ENCODE results near the gene ZNF23. TPM values are rescaled to one million over a fixed set of nuclear protein-coding genes. Genes with fewer than 3 reads are reported as not detected.

Gene ZNF23
- total RNA-seq, 1 donor from 2014 or later, result 18.2 TPM

DNA sequence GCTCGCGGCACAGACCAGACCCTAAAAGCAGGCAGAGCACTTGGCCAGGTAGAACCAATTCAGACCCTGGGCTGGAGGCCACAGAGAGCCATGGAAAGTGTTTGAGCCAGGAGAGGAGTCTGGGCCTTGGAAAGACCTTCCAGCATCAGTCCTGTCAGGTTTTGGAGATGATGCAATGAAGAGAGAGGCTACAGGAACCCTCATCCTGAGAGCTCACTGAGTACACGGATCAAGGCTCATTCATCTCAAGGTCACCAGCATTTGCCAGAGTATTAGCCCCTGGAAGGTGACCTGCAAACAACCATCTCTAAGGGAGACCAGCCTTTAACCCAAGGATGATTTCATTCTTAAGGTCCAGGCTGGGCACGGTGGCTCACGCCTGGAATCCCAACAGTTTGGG is 48.0 kb downstream of the ZNF23 start:
- H3K79me2 ChIP-seq (ENCODE audit: low read depth), result no peaks in the 10 kb centered on the region
- H3K4me2 ChIP-seq, result no peak overlapping the region
- no peak overlapping the region for H3K9ac ChIP-seq
- peaks cover 12% of the 10 kb centered on the region for H3K27me3 ChIP-seq
- H3K4me1 ChIP-seq, result no peaks in the 10 kb centered on the region
- no peaks in the 10 kb centered on the region for H3F3A ChIP-seq (ENCODE audit: low read depth)
- H3K36me3 ChIP-seq, result no peaks in the 10 kb centered on the region
- Mint-ChIP-seq H3K27ac (no peak overlapping the region), H3K4me3 (no peak overlapping the region), H3K9me3 (no peaks in the 10 kb centered on the region), H3K36me3 (no peaks in the 10 kb centered on the region), H3K27me3 (ENCODE audit: insufficient read depth, low read depth) (peaks cover 10% of the 10 kb centered on the region), H3K4me1 (peaks cover 4% of the 10 kb centered on the region)
- TF ChIP-seq EZH2phosphoT487 (IDR thresholded peaks at IDR 0.05) (no peak), EZH2 (IDR thresholded peaks at IDR 0.05) (no peak)
- TF ChIP-seq, protein P1, sequence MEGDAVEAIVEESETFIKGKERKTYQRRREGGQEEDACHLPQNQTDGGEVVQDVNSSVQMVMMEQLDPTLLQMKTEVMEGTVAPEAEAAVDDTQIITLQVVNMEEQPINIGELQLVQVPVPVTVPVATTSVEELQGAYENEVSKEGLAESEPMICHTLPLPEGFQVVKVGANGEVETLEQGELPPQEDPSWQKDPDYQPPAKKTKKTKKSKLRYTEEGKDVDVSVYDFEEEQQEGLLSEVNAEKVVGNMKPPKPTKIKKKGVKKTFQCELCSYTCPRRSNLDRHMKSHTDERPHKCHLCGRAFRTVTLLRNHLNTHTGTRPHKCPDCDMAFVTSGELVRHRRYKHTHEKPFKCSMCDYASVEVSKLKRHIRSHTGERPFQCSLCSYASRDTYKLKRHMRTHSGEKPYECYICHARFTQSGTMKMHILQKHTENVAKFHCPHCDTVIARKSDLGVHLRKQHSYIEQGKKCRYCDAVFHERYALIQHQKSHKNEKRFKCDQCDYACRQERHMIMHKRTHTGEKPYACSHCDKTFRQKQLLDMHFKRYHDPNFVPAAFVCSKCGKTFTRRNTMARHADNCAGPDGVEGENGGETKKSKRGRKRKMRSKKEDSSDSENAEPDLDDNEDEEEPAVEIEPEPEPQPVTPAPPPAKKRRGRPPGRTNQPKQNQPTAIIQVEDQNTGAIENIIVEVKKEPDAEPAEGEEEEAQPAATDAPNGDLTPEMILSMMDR (IDR thresholded peaks at IDR 0.05), result no peak
- no peaks in the 10 kb centered on the region for H4K20me1 ChIP-seq (ENCODE audit: low read depth)
- H2AFZ ChIP-seq (replicated peaks), result no peak overlapping the region
- no peak overlapping the region for H3K27ac ChIP-seq
- DNase-seq (ENCODE audit: low spot score), result no peak
- H3K9me3 ChIP-seq (ENCODE audit: low read depth), result no peaks in the 10 kb centered on the region
- no peak overlapping the region for H3K4me3 ChIP-seq

DNA sequence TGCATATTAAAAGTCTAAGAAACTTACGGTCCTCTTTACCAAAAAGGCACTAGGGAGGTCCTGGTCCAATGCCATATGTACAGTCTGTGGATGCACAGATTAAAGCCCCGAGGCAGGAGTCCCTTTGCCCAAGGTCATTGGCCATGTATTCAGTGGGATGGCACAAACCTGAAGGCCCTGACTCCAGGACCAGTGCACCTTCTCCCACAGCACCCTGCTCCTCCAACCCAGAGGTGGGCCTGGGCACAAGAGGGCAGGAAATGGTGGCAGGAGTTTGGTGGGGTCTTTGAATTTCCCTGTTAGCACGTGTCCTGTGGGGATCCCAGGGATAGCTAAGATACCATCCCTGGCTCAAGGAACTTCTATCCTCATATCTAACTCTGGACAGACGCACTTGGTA is 48.7 kb downstream of the ZNF23 start:
- H3K79me2 ChIP-seq (ENCODE audit: low read depth), result no peaks in the 10 kb centered on the region
- H3K27ac ChIP-seq, result no peak overlapping the region
- Mint-ChIP-seq H3K9me3 (no peaks in the 10 kb centered on the region), H3K36me3 (no peaks in the 10 kb centered on the region), H3K4me1 (peaks cover 4% of the 10 kb centered on the region), H3K27ac (no peak overlapping the region), H3K4me3 (no peak overlapping the region), H3K27me3 (ENCODE audit: insufficient read depth, low read depth) (peaks cover 8% of the 10 kb centered on the region)
- TF ChIP-seq EZH2phosphoT487 (IDR thresholded peaks at IDR 0.05) (no peak), EZH2 (IDR thresholded peaks at IDR 0.05) (no peak)
- TF ChIP-seq, protein P1 (IDR thresholded peaks at IDR 0.05), result no peak
- H4K20me1 ChIP-seq (ENCODE audit: low read depth), result no peaks in the 10 kb centered on the region
- H3K36me3 ChIP-seq, result no peaks in the 10 kb centered on the region
- no peaks in the 10 kb centered on the region for H3K4me1 ChIP-seq
- H3K9me3 ChIP-seq (ENCODE audit: low read depth), result no peaks in the 10 kb centered on the region
- peaks cover 10% of the 10 kb centered on the region for H3K27me3 ChIP-seq
- H2AFZ ChIP-seq (replicated peaks), result peak overlapping the region; percentile 99
- H3K4me2 ChIP-seq, result no peak overlapping the region
- no peaks in the 10 kb centered on the region for H3F3A ChIP-seq (ENCODE audit: low read depth)
- DNase-seq (ENCODE audit: low spot score), result no peak
- H3K4me3 ChIP-seq, result no peak overlapping the region
- no peak overlapping the region for H3K9ac ChIP-seq

DNA sequence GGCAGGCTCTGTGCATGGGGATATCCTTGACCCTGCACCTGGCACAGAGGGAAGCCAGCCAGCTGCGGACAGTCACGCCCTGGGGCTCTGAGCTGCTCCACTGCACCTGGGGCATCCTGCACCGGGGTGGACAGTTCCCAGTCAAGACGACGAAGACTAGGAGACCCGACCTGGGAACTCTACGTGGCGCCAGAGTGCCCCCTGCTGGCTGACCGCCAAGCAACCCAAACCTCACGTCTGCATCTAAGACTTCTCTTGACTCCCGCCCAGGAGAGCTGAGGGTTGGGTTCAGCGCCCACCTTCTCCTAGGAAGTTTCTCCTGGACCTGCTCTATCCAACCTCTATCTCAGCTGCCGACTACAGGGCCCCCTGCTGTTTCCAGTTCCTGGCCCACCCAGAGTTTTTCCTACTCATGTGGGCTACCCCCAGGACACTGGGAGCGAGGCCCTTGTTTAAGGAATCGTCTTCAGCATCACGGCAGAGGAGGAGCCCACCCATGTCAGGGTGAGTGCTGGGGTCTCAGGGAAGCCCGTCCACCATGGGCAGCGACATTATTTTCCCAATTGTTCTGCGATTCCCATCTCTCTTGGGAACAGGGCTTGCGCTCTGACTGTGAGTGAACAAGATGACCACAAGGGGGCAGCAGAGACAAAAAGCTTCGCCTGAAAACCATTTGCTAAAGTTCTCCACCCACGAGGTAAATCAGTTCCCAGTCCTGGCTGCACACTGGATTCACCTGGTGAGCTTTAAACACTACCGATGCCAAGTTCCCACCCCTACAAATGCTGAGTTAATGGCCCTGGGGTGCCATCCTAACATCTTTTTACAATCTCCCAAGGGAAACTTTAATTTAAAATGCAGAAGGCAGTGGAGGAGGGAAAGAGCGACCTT is 49.5 kb downstream of the ZNF23 start:
- DNase-seq (ENCODE audit: low spot score), result peak; percentile 92
- TF ChIP-seq, protein P1 (IDR thresholded peaks at IDR 0.05), result peak; percentile 65
- TF ChIP-seq EZH2phosphoT487 (IDR thresholded peaks at IDR 0.05), result no peak
- TF ChIP-seq EZH2 (IDR thresholded peaks at IDR 0.05), result no peak
- H3K4me2 ChIP-seq, result peak overlapping the region; percentile 81
- H3K27me3 ChIP-seq, result peaks cover 4% of the 10 kb centered on the region
- H3K36me3 ChIP-seq, result no peaks in the 10 kb centered on the region
- H3K9me3 Mint-ChIP-seq, result no peaks in the 10 kb centered on the region
- no peaks in the 10 kb centered on the region for H3K9me3 ChIP-seq (ENCODE audit: low read depth)
- no peak overlapping the region for H3K27ac Mint-ChIP-seq
- peak overlapping the region; percentile 54 for H3K4me3 ChIP-seq
- no peaks in the 10 kb centered on the region for H3F3A ChIP-seq (ENCODE audit: low read depth)
- peaks cover 4% of the 10 kb centered on the region for H3K4me1 Mint-ChIP-seq
- no peaks in the 10 kb centered on the region for H3K4me1 ChIP-seq
- no peaks in the 10 kb centered on the region for H3K36me3 Mint-ChIP-seq
- H2AFZ ChIP-seq (replicated peaks), result peak overlapping the region; percentile 99
- H3K79me2 ChIP-seq (ENCODE audit: low read depth), result no peaks in the 10 kb centered on the region
- no peaks in the 10 kb centered on the region for H4K20me1 ChIP-seq (ENCODE audit: low read depth)
- H3K9ac ChIP-seq, result no peak overlapping the region
- peak overlapping the region; percentile 66 for H3K4me3 Mint-ChIP-seq
- no peak overlapping the region for H3K27ac ChIP-seq
- H3K27me3 Mint-ChIP-seq (ENCODE audit: insufficient read depth, low read depth), result peaks cover 10% of the 10 kb centered on the region

Data from neural progenitor cell (in vitro differentiated cells).